Stimulated activated CD8-positive, alpha-beta memory T cell treated with anti-CD3 and anti-CD28 coated beads, Interleukin-15, amount 100 ng/mL, for 48 hours (primary cell): Measurements from ENCODE around the gene ARMC8.

Experiments
- DNase-seq, 2 donors: peaks; one replicate each; pipeline ENCODE4 v3.0.0-alpha.2; 2020; ENCODE audit warnings: low read depth in 2 of 2

ARMC8 gene

GRCh38 chr3:138197524-138197923 lies 10.4 kb downstream of the ARMC8 start:
- DNase-seq: no peak

- DNase-seq: no peak
Observed at GRCh38 chr3:138199851-138200250, 12.8 kb downstream of the ARMC8 start.

DNA sequence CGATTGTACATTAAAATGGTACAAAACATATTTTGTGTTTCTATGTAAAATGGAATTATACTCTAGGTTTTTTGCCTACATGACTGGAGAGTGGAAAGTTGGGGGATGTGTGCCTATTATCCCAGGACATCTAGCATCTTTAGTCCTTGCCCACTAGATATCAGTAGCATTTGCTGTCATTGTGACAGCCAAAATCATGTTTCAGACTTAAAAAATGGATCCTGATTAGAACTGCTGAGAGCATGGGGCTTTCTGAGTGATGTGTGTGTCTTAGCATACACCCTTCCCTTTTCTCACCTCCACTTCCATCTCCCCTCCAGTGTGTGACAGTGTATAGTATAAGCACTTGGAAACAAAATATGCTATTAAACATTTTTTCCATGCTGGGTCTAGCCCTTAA lies 13.3 kb downstream of the ARMC8 start:
- no peak for DNase-seq

GRCh38 chr3:138202945-138203701 lies 16.0 kb downstream of the ARMC8 start:
- DNase-seq: no peak

GRCh38 chr3:138203938-138204337 lies 16.8 kb downstream of the ARMC8 start:
- DNase-seq: no peak

DNA sequence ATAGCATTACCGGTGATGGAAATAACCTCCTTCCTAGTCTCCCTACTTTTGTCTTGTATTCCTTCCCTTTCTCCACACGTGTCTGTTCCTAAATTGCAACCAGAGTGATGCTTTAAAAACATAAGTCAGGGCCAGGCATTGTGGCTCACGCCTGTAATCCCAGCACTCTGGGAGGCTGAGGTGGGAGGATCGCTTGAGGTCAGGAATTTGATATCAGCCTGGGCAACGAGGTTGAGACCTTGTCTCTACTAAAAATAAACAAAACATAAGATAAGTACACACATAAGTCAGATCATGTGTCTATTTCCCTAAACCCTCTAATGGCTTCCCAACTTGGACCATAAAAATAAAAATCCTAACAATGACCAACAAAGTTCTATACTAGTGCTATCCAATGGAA lies 18.4 kb downstream of the ARMC8 start:
- DNase-seq: no peak

- DNase-seq: no peak
Observed at GRCh38 chr3:138206196-138206595, 19.1 kb downstream of the ARMC8 start.

- DNase-seq: no peak
Observed at GRCh38 chr3:138210528-138210927, 23.4 kb downstream of the ARMC8 start.

DNA sequence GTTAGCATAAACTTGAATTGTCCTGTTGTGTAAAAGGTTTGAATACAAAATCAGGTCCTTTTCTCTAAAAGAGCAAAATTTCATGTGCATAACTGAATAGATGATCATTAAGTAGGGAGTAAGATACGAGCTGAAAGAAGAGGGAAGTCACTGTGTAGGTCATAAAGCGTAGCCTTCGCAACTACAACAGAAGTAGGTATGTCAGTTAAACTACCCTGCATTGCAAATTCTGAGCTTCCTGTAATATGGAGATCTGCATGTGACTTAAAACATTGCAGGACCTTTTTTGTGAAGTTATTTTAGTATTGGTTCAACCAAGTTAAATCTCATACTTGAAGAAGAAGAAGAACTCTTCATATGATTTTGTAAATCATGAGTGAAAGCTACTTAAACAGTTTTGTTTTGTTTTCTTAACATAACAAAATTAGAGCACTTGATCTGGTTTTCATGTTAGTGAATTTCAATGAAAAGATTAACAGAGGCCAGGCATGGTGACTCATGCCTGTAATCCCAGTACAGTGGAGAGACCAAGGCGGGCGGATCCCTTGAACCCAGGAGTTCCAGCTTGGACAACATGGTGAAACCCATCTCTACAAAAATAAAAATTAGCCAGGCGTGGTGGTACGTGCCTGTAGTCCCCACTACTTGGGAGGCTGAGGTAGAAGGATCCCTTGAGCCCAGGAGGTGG lies 26.4 kb downstream of the ARMC8 start:
- DNase-seq: no peak

- no peak for DNase-seq
Observed at GRCh38 chr3:138219255-138219654, 32.2 kb downstream of the ARMC8 start.

DNA sequence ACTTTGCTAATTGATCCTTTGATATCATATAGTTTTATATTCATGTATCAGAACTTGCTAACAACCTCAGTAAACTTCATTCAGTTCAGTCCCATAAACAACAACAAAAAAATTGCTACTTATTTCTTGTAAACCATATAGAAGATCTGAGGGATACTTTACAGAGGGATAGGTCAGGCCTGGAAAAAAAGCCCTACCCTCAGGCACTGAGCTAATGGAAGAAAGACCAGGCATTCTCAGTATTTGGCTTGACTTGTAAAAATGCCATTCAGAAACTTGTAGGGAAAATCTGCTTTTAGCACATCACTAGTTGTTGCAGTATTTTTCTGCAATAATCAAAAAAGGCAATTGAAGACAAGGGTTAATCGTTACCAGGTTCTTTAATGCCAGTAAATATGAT lies 33.1 kb downstream of the ARMC8 start:
- no peak for DNase-seq

GRCh38 chr3:138220788-138221187 lies 33.7 kb downstream of the ARMC8 start:
- DNase-seq: no peak

- DNase-seq: no peak
Observed at GRCh38 chr3:138222131-138222941, 35.2 kb downstream of the ARMC8 start.

- no peak for DNase-seq
Observed at GRCh38 chr3:138222942-138223287, 35.8 kb downstream of the ARMC8 start.

DNA sequence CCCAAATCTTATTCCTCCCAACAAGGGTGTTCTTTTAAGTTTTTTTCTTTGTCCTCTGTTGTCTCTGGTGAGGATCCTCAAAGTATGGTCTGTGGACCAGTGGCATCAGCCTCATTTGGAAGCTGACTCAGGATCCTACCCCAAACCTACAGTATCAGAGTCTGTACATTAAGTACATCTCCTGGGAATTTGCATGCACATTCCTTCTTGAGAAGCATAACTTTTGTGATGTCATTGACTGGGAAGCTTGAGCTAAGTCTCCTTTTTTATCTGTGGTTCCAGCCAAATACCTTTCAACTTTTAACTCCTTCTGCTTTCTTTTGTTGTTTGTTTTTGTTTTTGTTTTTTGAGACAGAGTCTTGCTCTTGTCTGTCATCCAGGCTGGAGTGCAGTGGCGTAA lies 40.5 kb downstream of the ARMC8 start:
- DNase-seq: no peak

DNA sequence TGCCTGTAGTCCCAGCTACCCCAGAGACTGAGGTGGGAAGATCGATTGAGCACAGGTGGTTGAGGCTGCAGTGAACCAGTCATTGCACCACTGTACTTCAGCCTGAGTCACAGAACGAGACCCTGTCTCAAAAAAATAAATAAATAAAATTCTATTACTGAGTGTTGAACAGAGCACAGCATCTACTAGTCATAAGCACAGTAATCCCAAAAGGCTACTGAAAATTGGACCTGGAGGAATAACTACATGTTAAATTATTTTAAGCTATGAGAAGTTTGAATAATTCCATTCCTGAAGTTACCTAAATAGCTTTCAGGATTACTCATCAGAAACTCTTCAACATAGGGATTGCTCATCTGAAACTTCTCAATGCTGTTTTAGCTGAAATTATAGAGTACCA lies 43.4 kb downstream of the ARMC8 start:
- no peak for DNase-seq

- no peak for DNase-seq
Observed at GRCh38 chr3:138232705-138233364, 45.7 kb downstream of the ARMC8 start.

DNA sequence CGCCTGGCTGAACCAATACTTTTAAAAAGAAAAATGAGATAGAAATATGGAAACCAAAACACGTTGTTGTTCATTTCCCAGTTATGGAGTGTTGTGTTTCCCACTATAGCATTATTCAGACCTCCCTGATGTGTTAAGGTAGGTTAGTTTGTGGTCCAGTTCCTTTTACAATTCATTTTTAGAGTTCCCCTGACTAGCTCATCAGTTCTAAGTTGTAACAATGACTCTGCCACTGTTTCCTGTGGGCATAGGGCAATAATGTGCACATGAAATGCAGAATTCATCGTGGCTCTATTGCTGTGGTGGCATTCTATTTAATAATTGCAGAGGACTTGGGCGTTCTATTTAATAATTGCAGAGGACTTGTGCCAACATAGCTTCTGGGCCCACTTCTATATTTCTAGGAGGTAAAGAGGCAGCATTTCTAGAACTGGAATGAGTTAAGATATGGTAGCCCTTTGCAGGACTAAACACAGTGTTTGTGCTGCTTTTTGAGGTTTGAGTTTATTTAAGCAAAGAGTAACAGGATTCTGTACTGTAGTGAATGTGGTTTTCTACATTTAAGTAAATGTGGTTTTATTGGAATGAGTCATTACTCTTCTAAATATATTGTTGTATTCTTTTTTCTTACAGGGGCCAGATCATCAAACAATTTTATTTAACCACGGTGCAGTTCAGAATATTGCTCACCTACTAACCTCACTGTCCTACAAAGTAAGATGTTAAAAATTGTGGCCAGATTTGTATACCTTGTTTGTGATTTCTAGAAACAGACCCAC lies 47.5 kb downstream of the ARMC8 start:
- no peak for DNase-seq

GRCh38 chr3:138238711-138239110 lies 51.6 kb downstream of the ARMC8 start:
- DNase-seq: no peak

GRCh38 chr3:138241061-138241460 lies 54.0 kb downstream of the ARMC8 start:
- no peak for DNase-seq

GRCh38 chr3:138241676-138242075 lies 54.6 kb downstream of the ARMC8 start:
- DNase-seq: no peak
